ENCODE results near the gene MLYCD.

MLYCD gene

DNA sequence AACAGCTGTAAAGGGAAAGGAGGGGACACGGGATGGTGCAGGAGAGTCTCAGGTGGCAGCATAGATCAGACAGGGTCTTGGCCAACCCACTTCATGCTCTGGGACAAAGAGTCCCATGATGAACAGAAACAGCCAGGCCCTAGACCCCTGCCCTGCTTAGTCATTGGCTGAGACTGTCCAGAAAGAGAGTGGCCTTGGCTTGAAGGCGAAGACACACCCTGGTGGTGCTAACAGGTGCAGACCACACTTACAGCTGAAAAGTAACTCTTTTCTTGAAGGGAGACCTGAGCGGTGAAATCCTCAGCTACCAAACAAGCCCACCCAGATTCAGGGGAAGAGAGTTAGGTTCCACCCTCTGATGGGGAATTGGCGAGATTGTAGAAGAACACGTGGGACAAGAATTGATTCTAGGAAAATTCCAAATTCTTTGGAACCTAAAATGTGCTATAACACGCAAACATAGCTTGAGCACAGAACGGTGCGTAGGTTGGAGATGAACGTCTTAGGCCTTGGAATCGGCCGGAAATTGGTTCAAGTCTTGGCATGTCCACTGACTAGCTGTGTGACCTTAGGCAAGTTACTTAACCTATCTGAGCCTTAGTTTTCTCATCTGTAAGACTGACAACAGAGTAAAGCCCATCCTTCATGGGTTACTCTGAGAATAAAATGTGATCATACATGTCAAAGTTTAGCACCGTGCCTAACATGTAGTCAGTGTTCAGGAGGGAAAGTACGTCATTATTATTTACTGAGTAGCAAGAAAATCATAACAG is 12.5 kb upstream of the MLYCD start:
- TF ChIP-seq, protein P1, sequence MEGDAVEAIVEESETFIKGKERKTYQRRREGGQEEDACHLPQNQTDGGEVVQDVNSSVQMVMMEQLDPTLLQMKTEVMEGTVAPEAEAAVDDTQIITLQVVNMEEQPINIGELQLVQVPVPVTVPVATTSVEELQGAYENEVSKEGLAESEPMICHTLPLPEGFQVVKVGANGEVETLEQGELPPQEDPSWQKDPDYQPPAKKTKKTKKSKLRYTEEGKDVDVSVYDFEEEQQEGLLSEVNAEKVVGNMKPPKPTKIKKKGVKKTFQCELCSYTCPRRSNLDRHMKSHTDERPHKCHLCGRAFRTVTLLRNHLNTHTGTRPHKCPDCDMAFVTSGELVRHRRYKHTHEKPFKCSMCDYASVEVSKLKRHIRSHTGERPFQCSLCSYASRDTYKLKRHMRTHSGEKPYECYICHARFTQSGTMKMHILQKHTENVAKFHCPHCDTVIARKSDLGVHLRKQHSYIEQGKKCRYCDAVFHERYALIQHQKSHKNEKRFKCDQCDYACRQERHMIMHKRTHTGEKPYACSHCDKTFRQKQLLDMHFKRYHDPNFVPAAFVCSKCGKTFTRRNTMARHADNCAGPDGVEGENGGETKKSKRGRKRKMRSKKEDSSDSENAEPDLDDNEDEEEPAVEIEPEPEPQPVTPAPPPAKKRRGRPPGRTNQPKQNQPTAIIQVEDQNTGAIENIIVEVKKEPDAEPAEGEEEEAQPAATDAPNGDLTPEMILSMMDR (IDR thresholded peaks at IDR 0.05; ENCODE audit: insufficient read depth, low read depth, low read length, missing control alignments), result no peak
- DNase-seq (ENCODE audit: low read depth), result no peak
- H3K4me3 ChIP-seq (ENCODE audit: low read depth, low read length), result no peak overlapping the region

GRCh38 chr16:83887080-83887479 is 11.8 kb upstream of the MLYCD start:
- H3K4me3 ChIP-seq (ENCODE audit: low read depth, low read length), result no peak overlapping the region
- TF ChIP-seq, protein P1 (IDR thresholded peaks at IDR 0.05; ENCODE audit: insufficient read depth, low read depth, low read length, missing control alignments), result no peak
- DNase-seq (ENCODE audit: low read depth), result no peak

GRCh38 chr16:83887564-83887963 is 11.4 kb upstream of the MLYCD start:
- H3K4me3 ChIP-seq (ENCODE audit: low read depth, low read length), result no peak overlapping the region
- no peak for DNase-seq (ENCODE audit: low read depth)
- TF ChIP-seq, protein P1 (IDR thresholded peaks at IDR 0.05; ENCODE audit: insufficient read depth, low read depth, low read length, missing control alignments), result no peak

DNA sequence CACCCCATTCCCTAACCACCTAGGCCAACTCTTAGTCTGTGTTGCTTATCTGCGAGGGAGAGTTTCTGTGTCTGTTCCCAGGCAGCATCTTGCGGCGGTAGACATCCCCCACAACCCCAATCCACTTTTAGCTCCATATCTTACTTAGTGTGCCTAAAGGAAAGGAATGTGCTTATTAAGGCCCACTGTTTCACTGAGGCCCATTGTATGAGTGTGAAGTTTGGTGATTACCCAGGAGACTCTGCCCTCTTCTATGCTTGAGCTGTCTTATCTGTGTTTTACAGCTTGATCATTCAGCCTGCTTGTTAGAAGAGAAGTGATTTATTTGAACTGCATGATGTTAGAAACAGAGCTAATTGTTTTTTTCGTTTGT is 10.3 kb upstream of the MLYCD start:
- H3K4me3 ChIP-seq (ENCODE audit: low read depth, low read length), result no peak overlapping the region
- no peak for DNase-seq (ENCODE audit: low read depth)
- TF ChIP-seq, protein P1 (IDR thresholded peaks at IDR 0.05; ENCODE audit: insufficient read depth, low read depth, low read length, missing control alignments), result no peak

DNA sequence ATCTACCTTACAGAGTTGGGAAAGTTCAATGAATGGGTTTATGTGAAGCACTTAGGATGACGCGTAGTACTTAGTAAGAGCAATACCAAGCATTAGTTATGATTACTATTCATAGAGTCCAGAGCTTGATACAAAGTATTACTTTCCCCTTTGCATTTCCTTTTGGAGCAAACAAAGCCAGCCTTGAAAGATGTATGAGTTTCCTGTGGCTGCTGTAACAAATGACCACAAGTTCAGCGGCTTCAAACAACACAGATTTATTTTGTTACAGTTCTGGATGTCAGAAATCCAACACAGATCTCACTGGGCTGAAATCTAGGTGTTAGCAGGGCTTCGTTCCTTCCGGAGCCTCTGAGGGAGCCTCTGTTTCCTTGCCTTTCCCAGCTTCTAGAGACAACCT is 8.6 kb upstream of the MLYCD start:
- DNase-seq (ENCODE audit: low read depth), result no peak
- no peak overlapping the region for H3K4me3 ChIP-seq (ENCODE audit: low read depth, low read length)
- TF ChIP-seq, protein P1 (IDR thresholded peaks at IDR 0.05; ENCODE audit: insufficient read depth, low read depth, low read length, missing control alignments), result no peak

- no peak overlapping the region for H3K4me3 ChIP-seq (ENCODE audit: low read depth, low read length)
- DNase-seq (ENCODE audit: low read depth), result no peak
- TF ChIP-seq, protein P1 (IDR thresholded peaks at IDR 0.05; ENCODE audit: insufficient read depth, low read depth, low read length, missing control alignments), result no peak
These were observed 7.2 kb upstream of the MLYCD start for GRCh38 chr16:83891742-83892141.

- no peak overlapping the region for H3K4me3 ChIP-seq (ENCODE audit: low read depth, low read length)
- no peak for DNase-seq (ENCODE audit: low read depth)
- TF ChIP-seq, protein P1 (IDR thresholded peaks at IDR 0.05; ENCODE audit: insufficient read depth, low read depth, low read length, missing control alignments), result no peak
These were observed 3.7 kb upstream of the MLYCD start for GRCh38 chr16:83895243-83895642.

Data from GM12865 (cell line).